OCI-LY7 (cell line): ENCODE results near the gene IFT27.

Experiments
- CTCF ChIP-seq: fragments of 200-600 bp; sonication (generic); conservative IDR thresholded peaks from 2 replicates; pipeline ENCODE4 v1.5.1; 2014; ENCODE audit warnings: mild to moderate bottlenecking, antibody characterized with exemption, low read length, moderate library complexity, mixed read lengths
- EZH2phosphoT487 ChIP-seq: fragments of 200-600 bp; sonication (generic); IDR thresholded peaks from 2 replicates; pipeline ENCODE4 v1.6.1; 2018; ENCODE audit warnings: low read depth, borderline replicate concordance, mild to moderate bottlenecking, mixed run types, antibody characterized with exemption, low read length, moderate library complexity, mixed read lengths

- TF ChIP-seq CTCF, result no peak
- no peak for TF ChIP-seq EZH2phosphoT487
Measured at GRCh38 chr22:36816339-36816635, 40.4 kb upstream of the IFT27 start.
